Daoy (cell line): Measurements from ENCODE around the gene IGFBP4. TPM values are rescaled to one million over a fixed set of nuclear protein-coding genes. Genes with fewer than 3 reads are reported as not detected.

Experiments
- DNase-seq: peaks from one replicate; pipeline ENCODE4 v3.0.0-alpha.2; 2015; ENCODE audit warnings: low read depth
- total RNA-seq: library from RNA; depleted of rRNA; stranded (reverse); fragments of >200 nt; shearing (Covaris generic); gene quantifications from 2 replicates; pipeline ENCODE4 v1.2.3, GENCODE V29; 2014

Gene IGFBP4
- total RNA-seq, 1 experiment from 2014 or later = 67.4 TPM

- no peak for DNase-seq
Measured at GRCh38 chr17:40471846-40472732, 28.8 kb downstream of the IGFBP4 start.

- no peak for DNase-seq
Measured at GRCh38 chr17:40472733-40473452, 29.6 kb downstream of the IGFBP4 start.

- DNase-seq = no peak
Measured at GRCh38 chr17:40473573-40474365, 30.5 kb downstream of the IGFBP4 start.

GRCh38 chr17:40474419-40475002 is 31.3 kb downstream of the IGFBP4 start:
- DNase-seq = no peak

GRCh38 chr17:40475234-40475908 is 32.1 kb downstream of the IGFBP4 start:
- DNase-seq = no peak

GRCh38 chr17:40477796-40478195 is 34.5 kb downstream of the IGFBP4 start:
- no peak for DNase-seq

- DNase-seq = no peak
Measured at GRCh38 chr17:40478486-40478885, 35.2 kb downstream of the IGFBP4 start.

GRCh38 chr17:40479754-40480480 is 36.7 kb downstream of the IGFBP4 start:
- no peak for DNase-seq

- peak; percentile 87 for DNase-seq
Measured at GRCh38 chr17:40480501-40481003, 37.3 kb downstream of the IGFBP4 start.

GRCh38 chr17:40481106-40481505 is 37.9 kb downstream of the IGFBP4 start:
- DNase-seq = no peak

GRCh38 chr17:40482722-40483121 is 39.5 kb downstream of the IGFBP4 start:
- no peak for DNase-seq

- DNase-seq = no peak
Measured at GRCh38 chr17:40483679-40484078, 40.4 kb downstream of the IGFBP4 start.

GRCh38 chr17:40484285-40484972 is 41.2 kb downstream of the IGFBP4 start:
- no peak for DNase-seq

- no peak for DNase-seq
Measured at GRCh38 chr17:40484973-40485530, 41.8 kb downstream of the IGFBP4 start.

- peak; percentile 98 for DNase-seq
Measured at GRCh38 chr17:40485851-40486521, 42.7 kb downstream of the IGFBP4 start.

- peak; percentile 87 for DNase-seq
Measured at GRCh38 chr17:40486522-40487370, 43.5 kb downstream of the IGFBP4 start.

GRCh38 chr17:40487371-40488020 is 44.2 kb downstream of the IGFBP4 start:
- no peak for DNase-seq
